Brain pericyte (primary cell): ENCODE measurements around the gene FABP7.

Experiments
- DNase-seq: peaks from one replicate; pipeline ENCODE4 v3.0.0-alpha.2; 2012; ENCODE audit warnings: low read depth, low spot score

FABP7 gene

GRCh38 chr6:122798099-122798641 lies 18.7 kb downstream of the FABP7 start:
- DNase-seq, result no peak

- no peak for DNase-seq
Observed at GRCh38 chr6:122799140-122799745, 19.7 kb downstream of the FABP7 start.

DNA sequence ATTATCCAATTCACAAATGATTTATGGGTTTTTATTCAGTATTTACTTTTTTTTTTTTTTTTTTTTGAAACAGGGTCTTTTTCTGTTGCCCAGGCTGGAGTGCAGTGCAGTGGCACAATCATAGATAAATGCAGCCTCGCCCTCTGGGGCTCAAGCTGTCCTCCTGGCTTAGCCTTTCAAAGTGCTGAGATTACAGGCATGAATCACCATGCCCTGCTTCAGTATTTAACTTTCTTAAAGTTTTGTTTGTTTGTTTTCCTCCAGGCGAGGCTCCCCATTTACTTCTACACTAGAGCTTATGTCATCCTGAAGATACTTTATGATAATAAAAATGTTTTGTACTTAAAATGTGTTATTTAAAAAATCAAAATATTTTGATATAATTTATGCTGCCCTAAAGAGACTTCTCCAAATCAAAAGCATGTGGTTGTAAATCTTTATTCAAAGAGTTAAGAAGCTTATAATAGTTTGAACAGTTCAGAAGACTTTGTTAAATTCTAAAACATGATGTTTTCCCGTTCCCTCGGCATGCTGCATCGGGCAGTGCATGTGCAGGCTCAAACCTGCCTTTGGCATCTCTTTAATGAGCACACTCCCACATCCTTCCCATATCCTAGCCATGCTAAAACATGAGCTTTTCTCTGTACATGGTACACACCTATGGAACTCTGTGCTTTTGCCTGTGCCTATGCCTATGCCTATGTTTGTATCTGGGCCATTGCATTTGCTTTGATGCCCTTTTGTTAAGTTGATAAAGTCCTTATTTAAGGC lies 20.6 kb downstream of the FABP7 start:
- DNase-seq, result no peak

DNA sequence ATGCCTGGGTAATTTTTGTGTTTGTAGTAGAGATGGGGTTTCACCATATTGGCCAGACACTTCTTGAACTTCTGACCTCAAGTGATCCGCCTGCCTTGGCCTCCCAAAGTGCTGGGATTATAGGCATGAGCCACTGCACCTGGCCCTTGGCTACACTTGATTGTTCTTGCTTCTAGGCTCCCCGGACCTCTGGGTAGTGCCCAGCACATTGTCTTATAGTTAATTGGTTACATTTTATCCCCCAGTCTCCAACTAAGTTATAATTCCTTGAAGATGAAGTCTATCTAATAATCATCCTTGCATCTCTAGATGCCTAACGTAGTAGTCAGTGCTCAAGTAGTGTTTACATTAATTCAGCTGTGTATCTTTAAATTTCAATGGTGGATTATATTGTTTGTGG lies 21.4 kb downstream of the FABP7 start:
- DNase-seq, result no peak

- DNase-seq, result no peak
Observed at GRCh38 chr6:122801397-122801796, 21.9 kb downstream of the FABP7 start.

GRCh38 chr6:122803171-122803661 lies 23.7 kb downstream of the FABP7 start:
- no peak for DNase-seq

GRCh38 chr6:122804962-122805485 lies 25.5 kb downstream of the FABP7 start:
- DNase-seq, result no peak

GRCh38 chr6:122806291-122806690 lies 26.8 kb downstream of the FABP7 start:
- DNase-seq, result no peak

DNA sequence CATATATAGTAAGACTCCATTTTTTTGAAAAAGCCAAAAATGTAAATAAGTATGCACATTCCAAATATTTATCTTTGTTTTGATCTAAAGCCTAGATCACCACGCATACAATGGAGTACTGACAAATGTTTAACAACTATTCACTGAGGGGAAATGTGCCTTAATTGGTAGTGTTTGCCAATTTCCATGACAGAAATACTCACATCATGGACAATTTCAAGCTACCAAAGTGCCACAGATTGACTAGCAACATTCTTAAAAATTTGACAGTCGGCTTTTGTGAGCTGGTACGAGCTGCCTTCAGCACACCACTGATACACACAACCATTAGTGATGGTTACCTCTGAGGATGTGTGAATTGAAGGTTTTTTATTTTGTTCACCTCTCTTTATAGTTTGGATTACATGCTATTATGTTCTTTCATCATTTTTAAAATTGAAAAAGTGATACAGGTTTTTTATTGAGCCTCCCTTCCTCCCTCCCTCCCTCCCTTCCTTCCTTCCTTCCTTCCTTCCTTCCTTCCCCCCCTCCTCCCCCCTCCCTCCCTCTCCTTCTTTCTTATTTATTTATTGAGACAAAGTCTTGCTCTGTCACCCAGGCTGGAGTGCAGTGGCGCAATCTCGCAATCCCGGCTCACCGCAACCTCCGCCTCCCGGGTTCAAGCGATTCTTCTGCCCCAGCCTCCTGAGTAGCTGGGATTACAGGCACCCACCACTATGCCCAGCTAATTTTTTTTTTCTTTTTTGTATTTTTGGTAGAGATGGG lies 28.8 kb downstream of the FABP7 start:
- DNase-seq, result no peak

- no peak for DNase-seq
Observed at GRCh38 chr6:122809001-122809400, 29.5 kb downstream of the FABP7 start.

DNA sequence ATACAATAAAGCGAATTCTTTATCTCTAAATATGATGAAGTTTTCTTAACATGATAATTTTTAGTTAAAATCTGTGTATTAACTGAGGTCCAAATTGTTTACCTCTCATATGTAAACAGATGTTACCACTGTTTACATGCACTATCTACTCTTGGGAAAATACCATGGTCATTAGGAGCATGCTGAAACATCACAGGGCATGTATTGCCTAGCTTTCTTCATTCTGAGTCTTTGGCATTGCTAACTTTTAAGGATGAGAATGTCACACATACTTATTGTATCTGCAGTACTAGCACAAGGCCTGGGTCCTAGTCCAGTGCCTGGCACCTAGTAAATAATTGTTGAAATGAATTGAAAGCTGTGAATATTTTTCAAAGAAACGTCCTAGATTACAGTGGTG lies 30.2 kb downstream of the FABP7 start:
- DNase-seq, result no peak

GRCh38 chr6:122810189-122810588 lies 30.7 kb downstream of the FABP7 start:
- no peak for DNase-seq

GRCh38 chr6:122817358-122817757 lies 37.8 kb downstream of the FABP7 start:
- DNase-seq, result no peak

DNA sequence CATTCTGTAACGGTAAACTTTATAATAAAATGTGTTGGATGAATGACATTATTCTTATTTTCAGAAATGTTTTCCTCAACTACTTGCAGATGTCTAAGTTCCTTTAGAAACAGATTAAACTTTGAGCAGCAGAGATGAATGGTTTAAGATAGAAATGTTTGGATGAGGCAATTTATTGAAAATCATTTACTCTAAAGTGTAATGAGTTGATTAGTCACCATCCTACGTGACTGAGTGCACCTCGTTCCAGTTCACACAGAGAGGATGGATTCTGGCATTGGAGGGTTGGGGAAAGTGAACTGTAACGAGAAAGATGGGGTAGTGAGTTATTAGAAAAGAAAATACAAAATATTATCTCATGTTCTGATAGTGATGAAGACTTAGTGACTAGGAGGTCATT lies 38.2 kb downstream of the FABP7 start:
- DNase-seq, result no peak

DNA sequence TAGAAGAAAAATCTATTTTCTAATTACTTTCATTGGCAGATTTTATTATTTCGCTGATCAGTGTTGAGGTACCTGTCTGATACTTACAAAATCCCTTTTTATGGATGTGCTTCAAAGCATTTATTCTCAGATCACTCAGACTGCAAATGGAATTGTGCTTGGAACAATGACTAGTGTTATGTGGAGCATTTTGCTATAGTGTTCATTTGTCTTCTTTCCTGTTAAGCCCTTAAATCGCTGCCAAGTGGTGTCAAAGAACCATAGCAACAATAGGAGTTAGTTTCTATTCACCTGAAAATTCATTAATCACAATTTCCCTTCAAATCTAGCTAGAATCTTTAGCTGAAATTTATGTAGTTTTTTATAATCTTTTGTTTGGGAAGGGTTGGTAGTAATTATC lies 39.4 kb downstream of the FABP7 start:
- DNase-seq, result no peak

DNA sequence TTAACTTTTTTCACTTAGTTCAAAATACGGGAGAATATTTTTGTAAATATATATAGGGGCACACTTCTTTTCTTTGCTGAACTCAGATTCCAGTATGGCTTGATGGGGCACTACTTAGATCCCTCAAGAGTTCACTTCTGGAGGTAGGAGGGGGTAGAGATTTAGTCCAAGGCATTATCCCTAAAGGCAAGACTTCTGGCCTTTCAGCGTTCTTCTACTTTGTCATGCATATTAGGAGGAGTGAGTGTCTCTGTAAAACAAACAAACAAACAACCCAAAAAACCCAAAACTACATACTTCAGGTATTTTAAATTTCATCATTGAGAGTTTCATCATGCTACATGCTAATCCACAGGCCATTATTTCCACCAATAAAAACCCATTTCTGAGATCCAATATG lies 41.6 kb downstream of the FABP7 start:
- DNase-seq, result no peak

DNA sequence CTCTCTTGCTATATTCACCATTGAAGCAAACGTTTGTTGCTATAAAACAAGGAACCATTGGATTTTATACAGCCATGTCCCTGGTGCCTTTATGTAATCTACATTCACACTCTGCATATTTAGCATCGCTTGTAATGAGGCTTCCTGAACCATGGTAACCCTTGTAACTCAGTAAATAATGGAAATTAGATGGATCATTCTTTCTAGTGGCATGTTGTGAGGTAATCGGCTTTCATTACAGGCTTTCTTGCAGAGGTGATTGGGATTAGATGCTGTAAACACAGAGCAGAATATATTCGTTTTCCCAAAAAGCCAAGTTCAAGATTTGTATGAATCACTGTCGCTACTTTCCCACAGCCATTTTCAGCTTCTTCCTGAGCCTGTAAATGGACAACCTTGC lies 45.6 kb downstream of the FABP7 start:
- DNase-seq, result no peak

DNA sequence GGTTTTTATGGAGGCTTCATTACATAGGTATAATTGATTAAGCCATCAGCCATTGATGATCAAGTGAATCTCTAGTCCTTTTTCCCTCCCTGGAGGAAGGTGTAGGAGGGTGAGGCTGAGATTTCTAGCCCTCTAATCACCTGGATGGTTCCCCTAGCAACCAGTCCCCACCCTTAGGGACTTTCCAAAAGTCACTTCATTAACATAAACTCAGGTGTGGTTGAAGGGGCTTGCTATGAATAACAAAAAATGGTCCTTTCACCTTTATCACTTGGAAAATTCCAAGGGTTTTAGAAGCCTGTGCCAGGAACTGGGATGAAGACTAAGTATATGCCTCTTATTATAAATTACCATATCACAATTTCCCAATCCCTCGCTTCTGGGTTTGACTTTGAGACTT lies 49.9 kb downstream of the FABP7 start:
- no peak for DNase-seq

GRCh38 chr6:122831511-122831910 lies 52.0 kb downstream of the FABP7 start:
- no peak for DNase-seq

- no peak for DNase-seq
Observed at GRCh38 chr6:122832459-122832858, 52.9 kb downstream of the FABP7 start.

DNA sequence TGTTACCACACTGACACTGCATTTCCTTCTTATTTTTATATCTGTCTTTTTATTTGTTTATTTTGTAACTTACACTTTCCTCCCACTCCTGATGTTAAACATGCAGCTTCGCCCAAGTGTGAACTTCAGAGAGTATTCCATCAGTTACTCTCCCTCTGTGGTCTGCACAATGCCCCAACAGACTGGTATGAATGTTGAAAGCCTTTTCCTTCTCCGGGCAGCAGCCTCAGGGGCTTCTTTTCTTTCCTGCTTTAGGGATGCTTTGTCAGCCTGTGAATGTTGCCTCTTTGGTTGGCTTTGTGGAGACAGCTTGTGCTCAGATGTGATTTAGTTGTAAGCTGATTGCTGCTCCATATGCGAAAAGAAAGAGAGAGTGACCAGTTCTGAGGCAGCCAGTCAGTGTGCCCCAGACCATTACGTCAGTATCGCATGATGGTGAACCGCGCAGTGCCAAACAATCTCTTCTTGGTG lies 53.5 kb downstream of the FABP7 start:
- no peak for DNase-seq
